ENCODE results near the gene ALPK1. TPM values are rescaled to one million over a fixed set of nuclear protein-coding genes. Genes with fewer than 3 reads are reported as not detected.

Gene ALPK1
- 10 to 100 TPM; 16.3 to 18.6 TPM for total RNA-seq
- 1 to 10 TPM; 3.9 to 4.1 TPM for polyA plus RNA-seq

GRCh38 chr4:112296949-112297880 is at the start of gene ALPK1:
Gene ALPK1, plus strand, starts transcription at chr4:112297369.
- H3K36me3 ChIP-seq (ENCODE audit: insufficient read depth, low read length): no peaks in the 10 kb centered on the region
- H3K27ac ChIP-seq (ENCODE audit: low read depth, low read length): peak within 1 kb of the TSS; percentile 36
- no peaks in the 10 kb centered on the region for H3K9me3 ChIP-seq (ENCODE audit: control insufficient read depth in 1 of 2, low read length in 2 of 2)
- H3K27me3 ChIP-seq (ENCODE audit: insufficient read depth, low read length): no peaks in the 10 kb centered on the region
- peak in 3 of 5 donors; percentile 12 to 48 (median 33) for DNase-seq
- Mint-ChIP-seq H3K9me3 (no peaks in the 10 kb centered on the region), H3K27ac (peak within 1 kb of the TSS; percentile 80 to 94 (median 90)), H3K27me3 (no peaks in the 10 kb centered on the region), H3K36me3 (no peaks in the 10 kb centered on the region), H3K4me3 (peak within 1 kb of the TSS; percentile 79 to 90 (median 84)), H3K4me1 (peaks cover 16 to 29% (median 22%) of the 10 kb centered on the region in 4 donors)
- H3K4me1 ChIP-seq (ENCODE audit: insufficient read depth, low read length): peaks cover 45% of the 10 kb centered on the region
- intact Hi-C loops (cut with micrococcal nuclease): no loop called here
- ChIA-PET POLR2A (ENCODE audit: partially characterized antibody) (interaction anchor here (7.5 kb wide), 1 partner anchor 11 kb away, joined by 125 read pairs; the partner anchor contains the start of gene TIFA), CTCF (ENCODE audit: partially characterized antibody) (interaction anchor here (1.2 kb wide), 2 partner anchors 10 to 22 kb away, joined by 4 to 7 read pairs; no protein-coding TSS in a partner anchor)
- peak within 1 kb of the TSS; percentile 13 to 30 for H3K4me3 ChIP-seq (ENCODE audit: low read length in 2 of 2)

GRCh38 chr4:112251019-112251643 is 46.0 kb upstream of the ALPK1 start:
- ChIA-PET POLR2A (ENCODE audit: partially characterized antibody) (no interaction called here), CTCF (ENCODE audit: partially characterized antibody) (interaction anchor here (0.7 to 1.3 kb wide), 2 partner anchors 15 to 17 kb away, joined by 3 to 4 read pairs; no protein-coding TSS in a partner anchor)
- H3K4me1 Mint-ChIP-seq: peaks cover 0 to 7% (median 5%) of the 10 kb centered on the region in 4 donors
- Histone ChIP-seq H3K4me3 (ENCODE audit: low read length in 2 of 2) (no peak overlapping the region), H3K27me3 (ENCODE audit: insufficient read depth, low read length) (no peaks in the 10 kb centered on the region), H3K27ac (ENCODE audit: low read depth, low read length) (no peak overlapping the region), H3K9me3 (ENCODE audit: control insufficient read depth in 1 of 2, low read length in 2 of 2) (no peaks in the 10 kb centered on the region), H3K36me3 (ENCODE audit: insufficient read depth, low read length) (no peaks in the 10 kb centered on the region), H3K4me1 (ENCODE audit: insufficient read depth, low read length) (no peaks in the 10 kb centered on the region)
- intact Hi-C loops (cut with micrococcal nuclease): no loop called here
- no peak overlapping the region for H3K27ac Mint-ChIP-seq
- no peaks in the 10 kb centered on the region for H3K27me3 Mint-ChIP-seq
- no peak for DNase-seq
- peaks cover 0 to 6% of the 10 kb centered on the region in 2 donors for H3K36me3 Mint-ChIP-seq
- no peaks in the 10 kb centered on the region for H3K9me3 Mint-ChIP-seq
- no peak overlapping the region for H3K4me3 Mint-ChIP-seq

- no peaks in the 10 kb centered on the region for H3K9me3 ChIP-seq (ENCODE audit: control insufficient read depth in 1 of 2, low read length in 2 of 2)
- Mint-ChIP-seq H3K4me3 (no peak overlapping the region), H3K4me1 (peaks cover 0 to 7% (median 6%) of the 10 kb centered on the region in 4 donors), H3K9me3 (no peaks in the 10 kb centered on the region), H3K36me3 (peaks cover 0 to 10% of the 10 kb centered on the region in 2 donors), H3K27me3 (no peaks in the 10 kb centered on the region), H3K27ac (no peak overlapping the region)
- no peaks in the 10 kb centered on the region for H3K36me3 ChIP-seq (ENCODE audit: insufficient read depth, low read length)
- ChIA-PET POLR2A (ENCODE audit: partially characterized antibody) (no interaction called here), CTCF (ENCODE audit: partially characterized antibody) (no interaction called here)
- H3K27me3 ChIP-seq (ENCODE audit: insufficient read depth, low read length): no peaks in the 10 kb centered on the region
- intact Hi-C loops (cut with micrococcal nuclease): no loop called here
- H3K27ac ChIP-seq (ENCODE audit: low read depth, low read length): no peak overlapping the region
- DNase-seq: no peak
- H3K4me3 ChIP-seq (ENCODE audit: low read length in 2 of 2): no peak overlapping the region
- H3K4me1 ChIP-seq (ENCODE audit: insufficient read depth, low read length): no peaks in the 10 kb centered on the region
Measured at GRCh38 chr4:112252234-112252633, 44.9 kb upstream of the ALPK1 start.

GRCh38 chr4:112253382-112254000 is 43.7 kb upstream of the ALPK1 start:
- H3K36me3 Mint-ChIP-seq: peaks cover 0 to 10% of the 10 kb centered on the region in 2 donors
- Histone ChIP-seq H3K4me3 (ENCODE audit: low read length in 2 of 2) (no peak overlapping the region), H3K27me3 (ENCODE audit: insufficient read depth, low read length) (no peaks in the 10 kb centered on the region), H3K4me1 (ENCODE audit: insufficient read depth, low read length) (no peaks in the 10 kb centered on the region), H3K36me3 (ENCODE audit: insufficient read depth, low read length) (no peaks in the 10 kb centered on the region), H3K27ac (ENCODE audit: low read depth, low read length) (no peak overlapping the region), H3K9me3 (ENCODE audit: control insufficient read depth in 1 of 2, low read length in 2 of 2) (no peaks in the 10 kb centered on the region)
- H3K4me3 Mint-ChIP-seq: no peak overlapping the region
- ChIA-PET CTCF (ENCODE audit: partially characterized antibody) (no interaction called here), POLR2A (ENCODE audit: partially characterized antibody) (no interaction called here)
- intact Hi-C loops (cut with micrococcal nuclease): no loop called here
- H3K27me3 Mint-ChIP-seq: no peaks in the 10 kb centered on the region
- no peak overlapping the region for H3K27ac Mint-ChIP-seq
- H3K4me1 Mint-ChIP-seq: peaks cover 0 to 7% (median 5%) of the 10 kb centered on the region in 4 donors
- H3K9me3 Mint-ChIP-seq: no peaks in the 10 kb centered on the region
- no peak for DNase-seq

- Histone ChIP-seq H3K4me1 (ENCODE audit: insufficient read depth, low read length) (no peaks in the 10 kb centered on the region), H3K27ac (ENCODE audit: low read depth, low read length) (no peak overlapping the region), H3K4me3 (ENCODE audit: low read length in 2 of 2) (no peak overlapping the region), H3K36me3 (ENCODE audit: insufficient read depth, low read length) (no peaks in the 10 kb centered on the region), H3K27me3 (ENCODE audit: insufficient read depth, low read length) (no peaks in the 10 kb centered on the region), H3K9me3 (ENCODE audit: control insufficient read depth in 1 of 2, low read length in 2 of 2) (no peaks in the 10 kb centered on the region)
- intact Hi-C loops (cut with micrococcal nuclease): no loop called here
- no peak overlapping the region for H3K4me3 Mint-ChIP-seq
- peaks cover 0 to 1% (median 0%) of the 10 kb centered on the region in 4 donors for H3K4me1 Mint-ChIP-seq
- no peaks in the 10 kb centered on the region for H3K27me3 Mint-ChIP-seq
- POLR2A ChIA-PET (ENCODE audit: partially characterized antibody): no interaction called here
- CTCF ChIA-PET (ENCODE audit: partially characterized antibody): interaction anchor here (0.9 to 1.0 kb wide), 2 partner anchors 25 to 64 kb away, joined by 3 read pairs; no protein-coding TSS in a partner anchor
- H3K27ac Mint-ChIP-seq: no peak overlapping the region
- H3K36me3 Mint-ChIP-seq: peaks cover 0 to 15% of the 10 kb centered on the region in 2 donors
- no peak for DNase-seq
- H3K9me3 Mint-ChIP-seq: no peaks in the 10 kb centered on the region
Measured at GRCh38 chr4:112257098-112257497, 40.1 kb upstream of the ALPK1 start.

GRCh38 chr4:112266823-112267222 is 30.3 kb upstream of the ALPK1 start:
- H3K27me3 ChIP-seq (ENCODE audit: insufficient read depth, low read length): no peaks in the 10 kb centered on the region
- ChIA-PET CTCF (ENCODE audit: partially characterized antibody) (interaction anchor here (1.0 to 3.2 kb wide), 6 partner anchors 19 to 167 kb away, joined by 3 to 20 read pairs (median 4); partner anchors contain the start of gene TIFA), POLR2A (ENCODE audit: partially characterized antibody) (no interaction called here)
- Mint-ChIP-seq H3K36me3 (peaks cover 9 to 10% of the 10 kb centered on the region in 2 donors), H3K9me3 (no peaks in the 10 kb centered on the region), H3K4me1 (peaks cover 4 to 12% (median 7%) of the 10 kb centered on the region in 4 donors), H3K27me3 (no peaks in the 10 kb centered on the region), H3K4me3 (no peak overlapping the region), H3K27ac (no peak overlapping the region)
- intact Hi-C loops (cut with micrococcal nuclease): no loop called here
- H3K36me3 ChIP-seq (ENCODE audit: insufficient read depth, low read length): no peaks in the 10 kb centered on the region
- no peak overlapping the region for H3K27ac ChIP-seq (ENCODE audit: low read depth, low read length)
- no peaks in the 10 kb centered on the region for H3K9me3 ChIP-seq (ENCODE audit: control insufficient read depth in 1 of 2, low read length in 2 of 2)
- no peaks in the 10 kb centered on the region for H3K4me1 ChIP-seq (ENCODE audit: insufficient read depth, low read length)
- DNase-seq: peak in 1 of 5 donors; percentile 8
- no peak overlapping the region for H3K4me3 ChIP-seq (ENCODE audit: low read length in 2 of 2)
